Measurements from ENCODE around the gene C5orf15.
"Not testable (repeated sequence)": the region's sequence is repeated elsewhere in the genome, so short reads cannot be mapped to it uniquely, and the experiment has no call there.

C5orf15 gene

GRCh38 chr5:133959643-133960042 lies 8.8 kb downstream of the C5orf15 start:
- H3K27ac ChIP-seq: no peak overlapping the region
- TF ChIP-seq CTCF (conservative IDR thresholded peaks at IDR 0.05): no peak
- no peak for TF ChIP-seq ZFX (IDR thresholded peaks at IDR 0.05)

GRCh38 chr5:133957591-133957990 lies 10.8 kb downstream of the C5orf15 start:
- TF ChIP-seq ZFX (IDR thresholded peaks at IDR 0.05): no peak
- no peak for TF ChIP-seq CTCF (conservative IDR thresholded peaks at IDR 0.05)
- no peak overlapping the region for H3K27ac ChIP-seq

GRCh38 chr5:133957080-133957479 lies 11.3 kb downstream of the C5orf15 start:
- no peak overlapping the region for H3K27ac ChIP-seq
- TF ChIP-seq CTCF (conservative IDR thresholded peaks at IDR 0.05) (no peak), ZFX (IDR thresholded peaks at IDR 0.05) (no peak)

GRCh38 chr5:133956196-133956595 lies 12.2 kb downstream of the C5orf15 start:
- H3K27ac ChIP-seq: not testable (repeated sequence)

GRCh38 chr5:133953568-133954145 lies 14.8 kb downstream of the C5orf15 start:
- no peak overlapping the region for H3K27ac ChIP-seq
- TF ChIP-seq ZFX (IDR thresholded peaks at IDR 0.05) (no peak), CTCF (conservative IDR thresholded peaks at IDR 0.05) (no peak)

- no peak overlapping the region for H3K27ac ChIP-seq
- TF ChIP-seq ZFX (IDR thresholded peaks at IDR 0.05) (no peak), CTCF (conservative IDR thresholded peaks at IDR 0.05) (no peak)
Measured at GRCh38 chr5:133952729-133953567, 15.5 kb downstream of the C5orf15 start.

- no peak for TF ChIP-seq ZFX (IDR thresholded peaks at IDR 0.05)
- TF ChIP-seq CTCF (conservative IDR thresholded peaks at IDR 0.05): no peak
- H3K27ac ChIP-seq: no peak overlapping the region
Measured at GRCh38 chr5:133950821-133951612, 17.4 kb downstream of the C5orf15 start.
